ENCODE results near the gene NADSYN1.

GRCh38 chr11:71437399-71437798 lies 15.6 kb upstream of the NADSYN1 start:
- TF ChIP-seq CTCF (conservative IDR thresholded peaks at IDR 0.05 in 1 of 2, IDR thresholded peaks at IDR 0.05 in 1 of 2; ENCODE audit: low read depth in 1 of 2, low read length in 2 of 2) (no peak), EZH2 (IDR thresholded peaks at IDR 0.05; ENCODE audit: low read length, missing control alignments) (no peak)

All from fibroblast of lung (primary cell).